NCI-H748 (cell line): ENCODE measurements around the gene MYOM1.

Experiments
- DNase-seq: peaks from one replicate; lab custom pipeline; 2025; ENCODE audit not compliant: unreplicated experiment; lab: John Stamatoyannopoulos, UW

Gene MYOM1

DNA sequence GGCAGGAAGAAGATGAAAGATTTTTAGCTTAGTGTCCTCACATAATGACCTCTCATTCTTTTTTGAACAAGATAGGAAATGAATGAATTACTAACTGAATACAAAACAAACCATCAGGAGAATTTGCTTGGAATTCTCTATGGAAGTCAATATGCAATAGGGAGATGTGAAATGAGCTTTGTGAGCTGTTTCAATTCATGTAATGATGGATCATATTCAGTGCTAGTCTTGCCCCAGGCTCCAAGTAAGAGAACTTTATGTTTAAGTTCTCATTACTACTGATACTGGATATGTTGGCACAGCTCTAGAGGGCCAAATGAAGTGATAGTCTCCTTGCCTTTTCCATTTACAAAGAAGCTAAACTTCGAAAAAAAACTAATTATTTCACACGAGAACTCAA lies 29.2 kb downstream of the MYOM1 start:
- no peak for DNase-seq

DNA sequence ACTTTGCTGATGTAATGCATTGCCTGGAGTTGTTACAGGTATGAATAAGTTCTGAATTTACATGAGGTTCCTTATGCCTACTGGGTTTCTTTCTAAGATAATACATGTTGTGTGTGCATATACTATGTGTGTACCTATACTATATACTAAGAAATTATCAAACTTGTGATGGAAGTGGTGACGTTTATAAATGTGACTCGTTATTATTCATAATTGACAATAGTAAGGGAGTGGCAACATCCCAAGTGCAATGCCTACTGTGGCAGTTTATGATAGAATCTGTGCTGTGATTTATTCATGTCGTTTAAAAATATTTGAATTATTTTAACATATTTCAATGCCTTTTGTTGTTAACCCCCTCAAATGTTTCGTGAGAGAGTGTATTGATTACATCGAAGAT lies 29.9 kb downstream of the MYOM1 start:
- no peak for DNase-seq

DNA sequence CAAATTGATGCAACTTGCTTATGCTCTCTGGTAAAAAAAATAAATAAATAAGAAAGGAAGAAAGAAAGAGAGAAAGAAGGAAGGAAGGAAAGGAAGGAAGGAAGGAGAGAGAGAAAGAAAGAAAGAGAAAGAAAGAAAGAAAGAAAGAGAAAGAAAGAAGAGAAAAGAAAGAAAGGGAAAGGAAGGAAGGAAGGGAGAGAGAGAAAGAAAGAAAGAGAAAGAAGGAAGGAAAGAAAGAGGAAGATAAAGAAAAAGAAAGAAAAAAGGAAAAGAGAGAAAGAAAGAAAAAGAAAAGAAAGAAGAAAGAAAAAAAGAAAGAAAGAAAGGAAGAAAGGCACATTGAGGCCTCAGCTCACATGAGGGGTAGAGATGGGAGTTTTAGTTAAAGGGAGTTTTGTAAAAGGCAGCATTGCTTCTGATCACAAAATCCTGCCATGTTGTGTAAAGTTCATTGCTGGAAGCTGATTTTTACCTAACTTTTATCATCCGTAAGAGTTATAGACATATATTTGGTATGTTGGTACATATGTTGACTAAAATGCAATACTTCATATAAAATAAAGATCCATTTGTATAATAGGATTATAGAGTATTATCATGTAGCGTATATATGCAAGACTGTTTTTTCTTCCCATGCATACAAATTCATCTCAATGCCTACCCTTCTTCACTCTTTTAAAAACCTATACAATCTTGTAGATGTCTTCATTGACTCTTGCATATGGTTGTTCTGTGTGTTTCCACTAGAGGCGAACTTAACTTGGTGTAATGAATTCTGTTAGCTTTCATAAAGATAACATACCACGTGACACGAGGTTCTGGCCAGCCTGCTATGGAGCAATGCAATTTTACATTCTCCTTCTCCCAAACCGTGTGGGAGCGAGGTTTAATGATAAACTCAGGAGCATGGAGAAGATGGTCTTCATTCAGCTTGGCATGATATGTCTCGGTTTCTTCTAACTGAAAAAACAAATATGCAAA lies 32.8 kb downstream of the MYOM1 start:
- peak; percentile 36 for DNase-seq

DNA sequence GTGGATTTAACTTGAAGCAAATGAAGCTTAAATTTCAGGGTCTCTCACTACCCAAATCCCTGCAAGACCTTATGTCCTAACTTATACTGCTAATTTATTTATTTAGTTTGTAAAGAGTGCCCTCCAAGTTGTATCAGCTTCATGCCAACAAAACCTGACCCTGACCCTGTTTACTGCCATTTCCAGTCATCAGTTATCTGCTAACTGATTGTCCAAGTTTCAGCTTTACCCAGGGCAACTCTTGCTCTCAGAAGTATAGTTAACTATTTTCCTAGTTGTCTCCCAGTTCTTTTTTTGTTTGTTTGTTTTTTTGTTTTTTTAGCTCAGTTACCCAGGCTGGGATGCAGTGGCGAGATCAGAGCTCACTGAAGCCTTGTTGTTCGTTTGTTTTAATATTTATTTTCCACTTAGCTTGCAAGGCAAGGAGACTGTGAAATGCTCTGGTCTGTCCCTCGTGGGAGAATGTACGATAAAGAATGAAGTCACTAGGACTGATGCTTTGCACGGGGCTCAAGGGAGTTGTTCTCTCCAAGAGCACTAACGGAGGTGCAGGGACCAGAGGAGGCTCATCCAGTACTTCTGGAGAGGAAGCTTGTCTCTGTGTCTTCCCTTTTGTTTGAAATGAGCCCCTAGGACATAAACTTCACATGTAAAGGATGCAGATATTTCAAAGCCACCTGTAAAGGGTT lies 35.3 kb downstream of the MYOM1 start:
- DNase-seq, result no peak

DNA sequence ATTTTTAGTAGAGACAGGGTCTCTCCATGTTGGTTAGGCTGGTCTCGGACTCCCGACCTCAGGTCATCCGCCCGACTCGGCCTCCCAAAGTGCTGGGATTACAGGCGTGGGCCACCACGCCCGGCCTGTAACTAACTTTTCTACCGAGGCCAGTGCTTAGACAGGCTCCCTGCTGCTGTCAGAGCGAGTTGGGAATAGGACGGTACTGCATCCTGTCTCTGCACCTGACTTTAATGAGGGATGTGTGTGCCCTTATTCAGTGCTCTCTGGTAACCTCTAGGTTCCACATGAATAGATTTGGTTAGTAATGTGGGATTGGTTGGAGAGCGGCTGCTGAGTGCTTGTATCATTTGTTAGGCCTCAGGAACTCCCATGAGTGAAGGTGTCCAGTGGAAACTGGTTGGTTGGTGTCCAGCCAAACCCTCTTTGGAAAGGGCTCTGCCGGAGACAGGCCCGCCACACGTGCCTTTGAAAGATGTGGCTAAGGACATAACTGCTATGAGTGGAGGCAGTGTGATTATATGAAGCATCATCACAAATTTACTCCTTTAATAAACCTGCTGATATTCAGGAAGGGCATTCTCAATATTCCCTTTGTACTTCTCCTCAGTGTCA lies 36.6 kb downstream of the MYOM1 start:
- DNase-seq, result no peak

DNA sequence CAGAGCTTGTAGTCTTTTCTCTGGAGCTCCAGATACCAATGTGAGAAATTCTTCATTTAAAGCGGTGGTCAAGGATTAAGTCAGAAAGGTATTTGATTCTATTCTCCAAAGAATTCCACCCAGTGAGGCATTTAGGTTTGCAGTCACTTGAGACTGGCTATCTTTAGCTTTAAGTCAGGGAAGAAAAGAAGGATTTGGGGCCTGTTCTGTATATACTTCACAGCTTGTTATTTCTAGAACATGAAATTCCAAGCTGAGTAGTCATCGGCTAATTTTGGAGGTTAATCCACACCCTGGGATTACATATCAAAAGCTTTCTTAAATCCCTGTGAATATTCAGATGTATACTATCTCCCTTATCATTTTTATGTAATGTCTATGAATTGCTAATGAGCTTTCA lies 39.4 kb downstream of the MYOM1 start:
- no peak for DNase-seq

DNA sequence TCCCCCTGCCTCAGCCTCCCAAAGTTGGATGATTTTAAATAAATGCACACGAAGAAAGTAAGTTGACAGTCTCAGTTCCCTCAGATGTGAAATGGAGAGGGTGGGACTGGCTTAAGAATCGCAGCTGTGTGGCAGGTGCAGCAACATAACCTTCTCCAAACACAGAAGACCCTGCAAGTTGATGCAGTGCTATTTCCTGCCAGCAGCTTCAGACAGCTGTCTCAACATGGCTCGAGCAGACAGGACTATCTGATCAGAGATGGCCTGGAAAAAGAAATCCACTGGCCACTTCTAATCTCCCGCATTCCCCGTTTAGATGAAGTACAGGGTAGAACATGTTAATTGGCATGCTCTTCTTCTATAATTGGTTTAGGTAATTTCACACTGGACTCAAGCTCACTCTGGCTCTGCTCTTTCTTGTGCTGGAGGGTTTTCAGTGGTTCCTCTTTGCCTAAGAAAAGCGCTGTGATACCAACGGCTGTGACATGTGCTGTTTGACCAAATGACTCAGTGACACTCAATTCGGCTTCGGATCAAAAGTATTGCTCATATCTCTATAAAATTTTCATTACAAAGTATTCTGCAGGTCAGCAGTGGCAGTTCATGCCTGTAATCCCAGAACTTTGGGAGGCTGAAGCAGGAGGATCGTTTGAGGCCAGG lies 40.2 kb downstream of the MYOM1 start:
- peak; percentile 12 for DNase-seq

DNA sequence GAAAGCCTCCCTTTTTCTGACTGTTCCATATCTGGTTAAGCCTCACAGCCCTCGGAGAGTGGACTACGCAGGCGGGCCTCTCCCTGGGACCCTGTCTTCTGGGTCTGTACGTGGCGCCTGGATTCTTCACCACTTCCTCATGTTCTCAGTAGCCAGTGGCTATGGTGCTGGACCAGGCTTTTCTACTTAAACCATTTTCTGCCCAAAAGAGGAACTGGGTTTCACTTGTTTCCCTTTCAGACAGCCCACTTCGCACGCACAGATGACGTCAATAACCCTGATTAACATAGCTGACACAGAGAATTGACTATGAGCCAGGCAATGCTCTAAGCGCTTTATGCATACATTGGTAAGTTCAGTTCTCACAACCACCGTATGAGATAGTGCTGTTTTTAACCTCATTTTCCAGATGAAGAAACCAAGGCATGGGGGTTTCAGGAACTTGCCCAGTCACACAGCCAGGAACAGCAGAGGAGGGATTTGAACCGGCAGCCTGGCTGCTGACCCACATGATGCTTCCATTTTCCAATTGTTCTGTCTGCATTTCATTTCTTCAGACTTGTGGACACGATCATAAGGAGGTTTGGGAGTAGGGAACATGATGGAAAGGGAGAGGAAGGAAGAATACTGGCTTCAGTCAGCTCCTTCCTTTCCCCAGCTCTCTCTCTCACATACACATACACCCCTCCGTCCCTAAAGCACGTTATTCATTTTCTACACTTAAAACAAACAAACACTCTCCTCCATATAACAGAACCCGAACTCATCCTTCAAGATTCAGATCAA lies 41.7 kb downstream of the MYOM1 start:
- DNase-seq, result no peak

DNA sequence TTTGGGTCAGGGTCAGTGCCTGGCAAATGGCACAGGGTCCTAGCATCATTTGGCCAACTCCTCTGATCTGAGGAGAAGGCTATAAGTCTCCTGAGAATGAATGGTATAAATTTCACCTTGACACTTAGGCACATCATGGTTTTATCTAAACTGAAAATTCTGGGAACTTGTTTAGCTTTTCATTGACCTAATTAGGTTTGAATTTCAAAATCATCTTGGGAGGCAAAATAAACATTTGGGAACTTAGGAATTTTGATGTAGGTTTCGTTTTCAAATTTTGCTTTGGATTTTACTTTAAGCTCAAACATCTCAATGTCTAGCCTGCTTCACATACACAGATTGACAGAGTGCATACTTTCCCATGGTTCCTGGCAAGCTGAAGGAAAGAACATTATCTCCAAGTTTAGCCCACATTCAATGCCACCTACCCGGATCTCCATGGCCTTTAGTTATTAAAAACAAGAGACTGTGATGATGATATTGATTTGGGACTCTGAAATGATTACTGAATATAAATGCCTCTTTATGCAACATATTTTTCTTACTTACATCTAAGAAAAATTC lies 44.5 kb downstream of the MYOM1 start:
- no peak for DNase-seq

DNA sequence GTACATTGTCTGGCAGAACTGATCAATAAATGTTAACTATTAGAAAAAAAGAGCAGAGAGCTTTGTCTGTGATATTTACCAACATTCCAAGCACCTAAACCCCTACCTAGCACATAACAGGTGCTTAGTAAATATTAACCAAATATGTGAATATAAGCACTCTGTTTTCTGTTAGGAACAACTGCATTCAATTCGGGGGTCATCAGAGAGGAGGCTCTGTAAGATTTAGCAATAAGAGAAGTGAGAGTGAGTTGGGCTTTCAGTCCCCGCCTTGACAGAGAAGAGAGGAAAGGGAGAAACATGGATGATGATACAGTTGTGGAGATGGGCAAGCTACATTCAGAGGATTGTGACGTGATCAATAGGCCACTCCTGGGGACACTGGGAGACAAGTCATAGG lies 47.7 kb downstream of the MYOM1 start:
- no peak for DNase-seq

DNA sequence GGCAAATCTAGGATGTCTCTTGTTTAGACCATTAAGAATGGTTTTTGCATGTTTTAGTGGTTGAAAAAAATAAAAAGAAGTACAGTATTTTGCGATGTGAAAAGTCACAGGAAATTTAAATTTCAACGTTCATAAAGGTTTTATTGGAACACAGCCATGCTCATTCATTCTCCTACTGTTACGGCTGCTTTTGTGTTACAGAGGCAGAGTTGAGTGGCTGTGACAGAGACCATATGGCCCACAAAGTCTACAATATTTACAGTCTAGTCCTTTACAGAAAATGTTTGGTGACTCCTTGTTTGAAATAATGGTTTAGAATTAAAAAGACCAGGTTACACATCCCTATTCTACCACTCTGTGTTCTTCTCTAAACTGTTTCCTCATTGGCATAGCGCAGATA lies 48.1 kb downstream of the MYOM1 start:
- no peak for DNase-seq

DNA sequence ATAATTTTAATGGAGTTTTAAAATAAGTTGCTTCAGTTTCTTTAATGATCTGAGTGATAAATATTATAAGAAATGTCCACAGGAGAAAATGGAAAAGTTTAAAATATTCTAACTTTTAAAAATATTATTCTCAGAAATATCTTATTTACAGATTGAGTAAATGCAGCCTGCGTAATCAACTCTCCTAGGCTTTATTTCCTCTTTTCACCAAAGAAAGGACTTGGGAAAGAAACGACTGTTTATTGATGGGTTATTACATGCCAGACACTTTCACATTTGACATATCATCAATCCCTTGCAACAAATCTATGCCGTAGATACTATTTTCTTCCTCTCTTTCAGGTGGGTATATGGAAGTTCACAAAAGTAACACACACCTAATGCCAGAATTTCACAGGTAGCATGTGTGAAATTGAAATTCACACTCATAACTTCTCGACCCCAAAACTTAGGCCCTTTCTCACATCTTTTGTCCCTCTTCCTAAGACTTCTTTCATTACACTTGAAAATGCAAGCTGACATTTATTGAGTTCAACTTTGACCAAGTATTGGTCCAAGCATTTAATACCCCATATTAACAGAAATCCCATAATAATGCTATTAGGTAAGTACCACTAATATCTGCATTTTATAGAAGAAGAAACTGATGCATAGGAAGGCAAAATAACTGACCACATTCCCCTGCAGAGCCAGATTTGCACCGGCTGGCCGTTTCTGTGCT lies 49.2 kb downstream of the MYOM1 start:
- DNase-seq, result no peak

DNA sequence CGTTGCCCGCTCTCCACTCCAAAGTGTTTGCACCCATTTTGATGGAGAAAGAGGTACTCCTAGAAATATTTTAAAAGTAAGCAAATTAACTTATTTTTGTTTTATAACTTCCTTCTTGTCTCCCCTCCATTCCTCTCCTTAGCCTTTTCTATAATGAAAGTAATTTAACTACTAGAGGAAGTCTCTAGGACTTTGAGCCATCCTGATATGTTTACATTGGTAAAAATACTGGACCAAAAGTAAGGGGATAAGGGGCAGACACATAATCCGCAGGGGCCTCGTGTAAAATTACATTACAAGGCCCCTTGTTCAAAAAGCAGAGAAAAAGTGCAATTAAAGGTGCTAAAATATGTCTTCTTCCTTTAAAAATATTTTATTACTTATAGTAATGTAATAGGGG lies 55.4 kb downstream of the MYOM1 start:
- DNase-seq, result no peak

DNA sequence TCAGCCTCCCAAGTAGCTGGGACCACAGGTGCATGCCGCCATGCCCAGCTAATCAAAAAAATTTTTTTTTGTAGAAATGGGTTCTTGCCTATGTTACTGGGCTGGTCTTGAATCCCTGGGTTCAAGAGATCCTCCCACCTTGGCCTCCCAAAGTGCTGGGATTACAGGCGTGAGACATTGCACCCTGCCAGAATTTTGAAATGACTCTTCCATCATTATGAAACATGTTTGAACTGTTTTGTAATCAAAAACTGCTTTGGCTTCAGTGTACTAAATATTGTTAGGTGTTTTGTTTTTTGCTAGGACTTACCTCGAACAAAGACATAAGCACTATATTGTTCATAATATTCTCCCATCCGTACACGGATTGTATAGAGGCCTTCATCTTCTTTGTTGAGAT lies 55.8 kb downstream of the MYOM1 start:
- no peak for DNase-seq

DNA sequence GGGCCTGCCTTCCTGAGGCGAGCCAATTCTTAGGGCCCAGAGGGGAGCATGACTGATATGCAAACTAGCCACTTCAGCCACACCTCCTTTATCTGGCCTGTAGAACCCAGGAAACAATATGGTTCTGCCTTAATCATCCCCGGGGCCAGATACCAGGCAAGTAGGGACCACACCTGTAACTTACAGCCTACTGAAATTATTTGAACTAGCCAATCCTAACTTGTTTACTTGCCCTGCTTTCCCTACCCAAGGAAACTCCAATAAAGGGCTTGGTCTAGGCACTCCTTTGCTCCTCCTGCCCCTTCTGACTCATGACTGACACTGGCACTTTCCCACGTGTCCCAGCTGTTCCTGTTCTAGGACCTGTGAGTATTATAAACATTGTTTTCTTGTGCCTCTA lies 57.6 kb downstream of the MYOM1 start:
- no peak for DNase-seq

DNA sequence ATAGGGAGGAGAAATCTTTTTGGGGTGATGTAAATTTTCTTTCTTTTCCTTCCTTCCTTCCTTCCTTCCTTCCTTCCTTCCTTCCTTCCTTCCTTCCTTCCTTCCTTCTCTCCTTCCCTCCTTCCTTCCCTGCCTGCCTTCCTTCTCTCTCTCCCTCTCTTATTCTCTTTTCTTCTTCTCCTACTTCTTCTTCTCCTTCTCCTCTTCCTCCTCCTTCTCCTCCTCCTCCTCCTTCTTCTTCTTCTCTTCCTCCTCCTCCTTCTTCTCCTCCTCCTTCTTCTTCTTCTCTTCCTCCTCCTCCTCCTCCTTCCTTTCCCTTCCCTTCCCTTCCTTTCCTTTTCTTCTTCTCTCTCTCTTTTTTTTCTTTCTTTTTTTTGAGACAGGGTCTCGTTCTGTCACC lies 59.9 kb downstream of the MYOM1 start:
- no peak for DNase-seq

DNA sequence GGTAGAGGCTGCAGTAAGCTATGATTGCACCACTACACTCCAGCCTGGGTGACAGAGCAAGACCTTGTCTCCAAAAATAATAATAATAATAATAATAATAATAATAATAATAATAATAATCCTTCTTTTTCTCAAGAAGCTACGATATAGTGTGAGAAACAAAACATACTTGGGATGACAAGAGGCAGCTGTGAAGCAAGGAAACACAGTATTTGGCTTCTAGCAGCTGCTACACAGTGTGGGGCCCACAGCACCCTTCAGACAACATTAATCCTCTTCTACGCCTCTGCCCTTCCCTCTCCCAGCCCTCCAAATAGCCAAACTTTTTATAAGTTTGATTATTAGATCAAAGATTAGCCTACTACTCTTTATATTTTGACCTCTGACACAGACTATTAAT lies 62.2 kb downstream of the MYOM1 start:
- DNase-seq, result no peak

DNA sequence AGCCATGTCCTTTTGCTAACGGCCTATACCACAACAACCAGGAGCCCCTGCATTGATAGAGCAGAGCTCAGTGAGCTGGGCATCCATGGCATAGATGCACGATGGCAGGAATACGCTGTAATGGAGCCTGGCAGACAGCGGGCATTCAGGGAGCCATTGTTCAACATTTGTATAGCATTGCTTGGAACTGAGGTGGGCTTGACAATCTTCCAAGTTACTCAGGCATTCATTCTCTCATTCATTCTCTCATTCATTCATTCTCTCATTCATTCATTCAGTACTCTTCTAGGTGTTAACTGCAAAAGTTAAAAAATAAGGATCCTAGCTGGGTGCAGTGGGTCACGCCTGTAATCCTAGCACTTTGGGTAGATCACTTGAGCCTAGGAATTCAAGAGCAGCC lies 62.7 kb downstream of the MYOM1 start:
- DNase-seq, result no peak

DNA sequence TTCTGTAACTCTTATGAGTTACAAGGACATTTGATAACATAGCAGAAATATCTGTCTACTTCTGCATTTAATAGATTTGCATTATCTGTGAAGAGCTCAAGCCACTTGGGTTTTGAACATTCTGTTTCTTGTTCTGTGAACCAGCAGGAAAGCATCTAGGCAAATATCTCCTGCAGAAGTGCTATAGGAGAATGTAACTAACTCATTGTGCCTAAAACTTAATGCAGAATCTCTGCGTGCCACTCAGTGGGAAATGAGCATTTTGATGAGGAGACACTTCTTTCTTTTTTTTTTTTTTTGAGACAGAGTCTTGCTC lies 63.5 kb downstream of the MYOM1 start:
- DNase-seq, result no peak

DNA sequence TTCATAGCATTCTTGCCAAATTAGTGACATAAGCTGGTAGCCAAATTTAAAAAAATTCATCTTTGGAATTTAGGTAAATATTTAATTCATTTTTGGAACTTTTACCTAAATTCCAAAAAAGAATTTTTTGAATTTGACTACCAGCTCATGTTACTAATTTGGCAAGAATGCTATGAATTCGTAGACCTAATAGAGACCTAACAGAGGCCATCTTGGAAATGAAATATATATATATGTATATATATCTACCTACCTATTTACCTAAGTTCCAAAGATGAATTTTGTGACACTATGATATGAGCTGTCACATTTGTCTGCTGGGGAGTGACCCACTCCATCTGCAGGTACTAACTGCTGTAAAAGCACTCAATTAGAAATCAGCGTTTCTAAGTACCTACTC lies 65.6 kb downstream of the MYOM1 start:
- DNase-seq, result no peak
